ENCODE data around the gene SCG3. TPM values are rescaled to one million over a fixed set of nuclear protein-coding genes. Genes with fewer than 3 reads are reported as not detected.

The SCG3 gene
- total RNA-seq, 3 donors from 2014 or later, result 0.33 TPM; not detected in 2

GRCh38 chr15:51731549-51732267, 50.4 kb downstream of the SCG3 start:
- Histone ChIP-seq H3K4me1 (no peaks in the 10 kb centered on the region), H3K4me3 (peak overlapping the region; percentile 17 to 54 (median 28)), H3K36me3 (no peaks in the 10 kb centered on the region), H3K9me3 (no peaks in the 10 kb centered on the region), H3K27me3 (no peaks in the 10 kb centered on the region), H3K27ac (peak overlapping the region; percentile 64 to 77)
- TF ChIP-seq CTCF (IDR thresholded peaks at IDR 0.05) (no peak), POLR2AphosphoS5 (IDR thresholded peaks at IDR 0.05) (no peak), POLR2A (IDR thresholded peaks at IDR 0.05) (no peak)
- DNase-seq (ENCODE audit: low spot score in 2 of 2), result no peak
- intact Hi-C loops (cut with DNase I; ENCODE audit: low total_unique reads), result no loop called here

GRCh38 chr15:51732646-51733045, 51.3 kb downstream of the SCG3 start:
- intact Hi-C loops (cut with DNase I; ENCODE audit: low total_unique reads), result no loop called here

DNA sequence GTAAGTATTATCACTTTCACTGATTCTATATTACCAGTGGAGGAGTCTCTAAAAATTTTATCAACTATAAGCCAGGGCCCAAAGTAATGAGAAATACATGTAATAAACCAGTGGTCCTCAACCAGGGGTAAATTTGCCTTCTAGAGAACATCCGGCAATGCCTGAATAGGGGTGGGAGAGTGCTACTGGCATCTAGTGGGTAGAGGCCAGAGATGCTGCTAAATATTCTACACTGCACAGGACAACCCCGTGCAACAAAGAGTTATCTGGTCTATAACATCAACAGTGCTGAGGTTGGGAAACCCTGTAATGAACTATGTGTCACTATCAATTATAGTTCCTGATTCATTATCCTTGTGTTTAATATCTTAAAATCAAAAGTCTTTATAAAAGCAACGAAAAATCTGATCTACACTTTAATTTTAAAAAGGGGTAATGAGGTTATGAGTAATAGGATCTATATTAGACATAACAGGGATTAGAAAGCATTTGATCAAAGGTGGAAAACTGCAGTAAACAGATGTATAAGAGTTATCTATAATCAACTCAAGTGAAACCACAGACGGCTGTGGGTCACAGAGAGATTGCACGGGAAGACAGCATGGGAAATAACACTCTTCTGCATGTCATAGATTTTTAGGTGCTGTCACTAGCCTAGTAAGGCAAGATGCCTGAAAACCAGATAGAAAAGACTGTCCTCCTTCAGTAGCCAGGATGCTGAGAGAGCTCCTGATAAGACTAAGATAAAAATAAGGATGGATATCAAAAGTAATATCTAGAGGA, 54.1 kb downstream of the SCG3 start:
- no peaks in the 10 kb centered on the region for H3K4me1 ChIP-seq
- H3K27ac ChIP-seq, result no peak overlapping the region
- intact Hi-C loops (cut with DNase I; ENCODE audit: low total_unique reads), result no loop called here
- no peaks in the 10 kb centered on the region for H3K9me3 ChIP-seq
- H3K27me3 ChIP-seq, result no peaks in the 10 kb centered on the region
- no peak overlapping the region for H3K4me3 ChIP-seq
- TF ChIP-seq POLR2A (IDR thresholded peaks at IDR 0.05), result no peak
- TF ChIP-seq CTCF (IDR thresholded peaks at IDR 0.05), result no peak
- TF ChIP-seq POLR2AphosphoS5 (IDR thresholded peaks at IDR 0.05), result no peak
- H3K36me3 ChIP-seq, result no peaks in the 10 kb centered on the region
- no peak for DNase-seq (ENCODE audit: low spot score in 2 of 2)

More at GRCh38 chr15:51732646-51733045, 51.3 kb downstream of the SCG3 start:
- Histone ChIP-seq H3K36me3 (no peaks in the 10 kb centered on the region), H3K27me3 (no peaks in the 10 kb centered on the region), H3K9me3 (no peaks in the 10 kb centered on the region), H3K4me1 (no peaks in the 10 kb centered on the region), H3K27ac (peak overlapping the region; percentile 64 to 77), H3K4me3 (no peak overlapping the region)
- no peak for DNase-seq (ENCODE audit: low spot score in 2 of 2)
- no peak for TF ChIP-seq POLR2AphosphoS5 (IDR thresholded peaks at IDR 0.05)
- no peak for TF ChIP-seq CTCF (IDR thresholded peaks at IDR 0.05)
- TF ChIP-seq POLR2A (IDR thresholded peaks at IDR 0.05), result no peak

GRCh38 chr15:51736069-51736468, 54.8 kb downstream of the SCG3 start:
- intact Hi-C loops (cut with DNase I; ENCODE audit: low total_unique reads), result no loop called here
- Histone ChIP-seq H3K4me3 (peak overlapping the region in 2 of 3 donors; percentile 69 to 93), H3K9me3 (no peaks in the 10 kb centered on the region), H3K27ac (peak overlapping the region in 1 of 2 donors; percentile 74), H3K27me3 (no peaks in the 10 kb centered on the region), H3K36me3 (no peaks in the 10 kb centered on the region), H3K4me1 (no peaks in the 10 kb centered on the region)
- TF ChIP-seq CTCF (IDR thresholded peaks at IDR 0.05), result no peak
- no peak for TF ChIP-seq POLR2AphosphoS5 (IDR thresholded peaks at IDR 0.05)
- no peak for TF ChIP-seq POLR2A (IDR thresholded peaks at IDR 0.05)
- no peak for DNase-seq (ENCODE audit: low spot score in 2 of 2)
